ENCODE measurements around the gene SUPT6H.

SUPT6H gene

GRCh38 chr17:28667870-28668269 is 5.9 kb downstream of the SUPT6H start:
- no peak overlapping the region for H3K4me3 ChIP-seq (ENCODE audit: low read depth, low read length)
- TF ChIP-seq CTCF (IDR thresholded peaks at IDR 0.05; ENCODE audit: control insufficient read depth, extremely low read depth, insufficient read depth), result no peak

GRCh38 chr17:28669918-28670317 is 7.9 kb downstream of the SUPT6H start:
- no peak for TF ChIP-seq CTCF (IDR thresholded peaks at IDR 0.05; ENCODE audit: control insufficient read depth, extremely low read depth, insufficient read depth)
- H3K4me3 ChIP-seq (ENCODE audit: low read depth, low read length), result no peak overlapping the region
- no peak for DNase-seq (ENCODE audit: low read depth)

More at GRCh38 chr17:28667870-28668269, 5.9 kb downstream of the SUPT6H start:
- no peak for DNase-seq (ENCODE audit: low read depth)

- no peak for TF ChIP-seq CTCF (IDR thresholded peaks at IDR 0.05; ENCODE audit: control insufficient read depth, extremely low read depth, insufficient read depth)
- H3K4me3 ChIP-seq (ENCODE audit: low read depth, low read length), result no peak overlapping the region
- no peak for DNase-seq (ENCODE audit: low read depth)
Measured at GRCh38 chr17:28675490-28675889, 13.5 kb downstream of the SUPT6H start.

GRCh38 chr17:28675980-28676379 is 14.0 kb downstream of the SUPT6H start:
- no peak for DNase-seq (ENCODE audit: low read depth)

GRCh38 chr17:28682655-28683054 is 20.6 kb downstream of the SUPT6H start:
- no peak for DNase-seq (ENCODE audit: low read depth)
- no peak overlapping the region for H3K4me3 ChIP-seq (ENCODE audit: low read depth, low read length)
- TF ChIP-seq CTCF (IDR thresholded peaks at IDR 0.05; ENCODE audit: control insufficient read depth, extremely low read depth, insufficient read depth), result no peak

More at GRCh38 chr17:28675980-28676379, 14.0 kb downstream of the SUPT6H start:
- TF ChIP-seq CTCF (IDR thresholded peaks at IDR 0.05; ENCODE audit: control insufficient read depth, extremely low read depth, insufficient read depth), result peak; percentile 70
- H3K4me3 ChIP-seq (ENCODE audit: low read depth, low read length), result no peak overlapping the region

GRCh38 chr17:28684963-28685362 is 23.0 kb downstream of the SUPT6H start:
- TF ChIP-seq CTCF (IDR thresholded peaks at IDR 0.05; ENCODE audit: control insufficient read depth, extremely low read depth, insufficient read depth), result peak; percentile 60
- no peak overlapping the region for H3K4me3 ChIP-seq (ENCODE audit: low read depth, low read length)
- peak; percentile 65 for DNase-seq (ENCODE audit: low read depth)

- DNase-seq (ENCODE audit: low read depth), result no peak
- no peak for TF ChIP-seq CTCF (IDR thresholded peaks at IDR 0.05; ENCODE audit: control insufficient read depth, extremely low read depth, insufficient read depth)
- no peak overlapping the region for H3K4me3 ChIP-seq (ENCODE audit: low read depth, low read length)
Measured at GRCh38 chr17:28685366-28685765, 23.4 kb downstream of the SUPT6H start.
